Camera-type eye (tissue), 1 donor: ENCODE measurements around the gene KLK1. TPM values are rescaled to one million over a fixed set of nuclear protein-coding genes. Genes with fewer than 3 reads are reported as not detected.

ENCODE experiments used
- total RNA-seq: library from RNA; depleted of rRNA; stranded (reverse); fragments of >200 nt; gene quantifications from one replicate; pipeline ENCODE4 v1.2.3, GENCODE V29; 2014

The KLK1 gene
- total RNA-seq, result not detected

GRCh38 chr19:50823389-50824042, at the start of gene KLK1:
Gene KLK1, minus strand, starts transcription at chr19:50823787. Its CDS starts 39 bp downstream, at chr19:50823748.

GRCh38 chr19:50873056-50873455, 49.5 kb upstream of the KLK1 start, which contains the start of gene KLK2:
Gene KLK2, plus strand, starts transcription at chr19:50873439. Its CDS starts 35 bp downstream, at chr19:50873474.

DNA sequence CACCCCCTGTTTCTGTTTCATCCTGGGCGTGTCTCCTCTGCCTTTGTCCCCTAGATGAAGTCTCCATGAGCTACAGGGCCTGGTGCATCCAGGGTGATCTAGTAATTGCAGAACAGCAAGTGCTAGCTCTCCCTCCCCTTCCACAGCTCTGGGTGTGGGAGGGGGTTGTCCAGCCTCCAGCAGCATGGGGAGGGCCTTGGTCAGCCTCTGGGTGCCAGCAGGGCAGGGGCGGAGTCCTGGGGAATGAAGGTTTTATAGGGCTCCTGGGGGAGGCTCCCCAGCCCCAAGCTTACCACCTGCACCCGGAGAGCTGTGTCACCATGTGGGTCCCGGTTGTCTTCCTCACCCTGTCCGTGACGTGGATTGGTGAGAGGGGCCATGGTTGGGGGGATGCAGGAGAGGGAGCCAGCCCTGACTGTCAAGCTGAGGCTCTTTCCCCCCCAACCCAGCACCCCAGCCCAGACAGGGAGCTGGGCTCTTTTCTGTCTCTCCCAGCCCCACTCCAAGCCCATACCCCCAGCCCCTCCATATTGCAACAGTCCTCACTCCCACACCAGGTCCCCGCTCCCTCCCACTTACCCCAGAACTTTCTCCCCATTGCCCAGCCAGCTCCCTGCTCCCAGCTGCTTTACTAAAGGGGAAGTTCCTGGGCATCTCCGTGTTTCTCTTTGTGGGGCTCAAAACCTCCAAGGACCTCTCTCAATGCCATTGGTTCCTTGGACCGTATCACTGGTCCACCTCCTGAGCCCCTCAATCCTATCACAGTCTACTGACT, 31.2 kb upstream of the KLK1 start, which contains the start of gene KLK3:
KLK3 (plus strand) TSS at position 280 of the 775 bp plus-strand sequence; CDS start at position 321, 41 bp downstream.

GRCh38 chr19:50833117-50833801, 9.7 kb upstream of the KLK1 start, which contains the start of gene KLK15:
Gene KLK15, minus strand, starts transcription at chr19:50833574. Its CDS starts 2,082 bp downstream, at chr19:50831492.

GRCh38 chr19:50790396-50790795, 33.2 kb downstream of the KLK1 start, which contains the start of gene ACP4:
Gene ACP4, plus strand, starts transcription at chr19:50790415. Its CDS starts 0 bp downstream, at chr19:50790415.

DNA sequence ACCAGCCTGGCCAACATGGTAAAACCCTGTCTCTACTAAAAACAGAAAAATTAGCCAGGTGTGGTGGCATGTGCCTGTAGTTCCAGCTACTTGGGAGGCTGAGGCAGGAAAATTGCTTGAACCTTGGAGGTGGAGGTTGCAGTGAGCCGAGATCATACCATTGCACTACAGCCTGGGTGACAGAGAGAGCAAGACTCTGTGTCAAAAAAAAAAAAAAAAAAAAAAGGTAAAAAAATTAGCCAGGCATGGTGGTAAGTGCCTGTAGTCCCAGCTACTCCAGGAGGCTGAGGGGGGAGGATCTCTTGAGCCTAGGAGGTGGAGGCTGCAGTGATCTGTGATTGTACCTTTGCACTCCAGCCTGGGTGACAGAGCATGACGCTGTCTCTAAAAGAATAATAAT, 53.4 kb downstream of the KLK1 start, which contains the start of gene GPR32:
GPR32 (plus strand) TSS at position 301 of the 400 bp plus-strand sequence. CDS start 137 bp downstream, outside the sequence.

Other genes starting within 250 kb of the KLK1 start
- gene SYT3, start 183.9 kb downstream of the KLK1 start, total RNA-seq, result 6.8 TPM
- gene C19orf81, start 174.3 kb downstream of the KLK1 start, total RNA-seq, result not detected
- 12.0 TPM for gene SHANK1, start 104.0 kb downstream of the KLK1 start, total RNA-seq
- 38.8 TPM for gene CLEC11A, start 100.4 kb downstream of the KLK1 start, total RNA-seq
- gene GPR32, start 53.3 kb downstream of the KLK1 start, total RNA-seq, result not detected
- gene ACP4, start 33.4 kb downstream of the KLK1 start, total RNA-seq, result not detected
- not detected for gene KLK15, start 9.8 kb upstream of the KLK1 start, total RNA-seq
- not detected for gene KLK3, start 31.1 kb upstream of the KLK1 start, total RNA-seq
- not detected for gene KLK2, start 49.7 kb upstream of the KLK1 start, total RNA-seq
- gene KLK4, start 87.6 kb upstream of the KLK1 start, total RNA-seq, result not detected
- 0.66 TPM for gene KLK5, start 129.3 kb upstream of the KLK1 start, total RNA-seq
- gene KLK6, start 145.8 kb upstream of the KLK1 start, total RNA-seq, result not detected
- not detected for gene KLK7, start 160.1 kb upstream of the KLK1 start, total RNA-seq
- not detected for gene KLK8, start 177.8 kb upstream of the KLK1 start, total RNA-seq
- 1.9 TPM for gene KLK10, start 195.9 kb upstream of the KLK1 start, total RNA-seq
- gene KLK11, start 202.8 kb upstream of the KLK1 start, total RNA-seq, result 4.7 TPM
- gene KLK12, start 211.2 kb upstream of the KLK1 start, total RNA-seq, result not detected
- gene KLK13, start 241.3 kb upstream of the KLK1 start, total RNA-seq, result not detected